GM18868 (cell line): ENCODE results near the gene TUBB.
"Not testable (repeated sequence)": the region's sequence is repeated elsewhere in the genome, so short reads cannot be mapped to it uniquely, and the experiment has no call there.

Experiments used
- ATAC-seq: cut with Tn5 transposase; IDR thresholded peaks from one replicate; pipeline ENCODE4 v1.9.1; 2021; ENCODE audit warnings: mild to moderate bottlenecking, moderate library complexity; ENCODE audit not compliant: unreplicated experiment

The TUBB gene

GRCh38 chr6:30717129-30717844 lies 2.9 kb upstream of the TUBB start, which contains the start of gene MDC1:
Gene MDC1 (minus strand): TSS chr6:30717281. CDS start chr6:30715175, 2,106 bp downstream.
- ATAC-seq: peak; percentile 76

DNA sequence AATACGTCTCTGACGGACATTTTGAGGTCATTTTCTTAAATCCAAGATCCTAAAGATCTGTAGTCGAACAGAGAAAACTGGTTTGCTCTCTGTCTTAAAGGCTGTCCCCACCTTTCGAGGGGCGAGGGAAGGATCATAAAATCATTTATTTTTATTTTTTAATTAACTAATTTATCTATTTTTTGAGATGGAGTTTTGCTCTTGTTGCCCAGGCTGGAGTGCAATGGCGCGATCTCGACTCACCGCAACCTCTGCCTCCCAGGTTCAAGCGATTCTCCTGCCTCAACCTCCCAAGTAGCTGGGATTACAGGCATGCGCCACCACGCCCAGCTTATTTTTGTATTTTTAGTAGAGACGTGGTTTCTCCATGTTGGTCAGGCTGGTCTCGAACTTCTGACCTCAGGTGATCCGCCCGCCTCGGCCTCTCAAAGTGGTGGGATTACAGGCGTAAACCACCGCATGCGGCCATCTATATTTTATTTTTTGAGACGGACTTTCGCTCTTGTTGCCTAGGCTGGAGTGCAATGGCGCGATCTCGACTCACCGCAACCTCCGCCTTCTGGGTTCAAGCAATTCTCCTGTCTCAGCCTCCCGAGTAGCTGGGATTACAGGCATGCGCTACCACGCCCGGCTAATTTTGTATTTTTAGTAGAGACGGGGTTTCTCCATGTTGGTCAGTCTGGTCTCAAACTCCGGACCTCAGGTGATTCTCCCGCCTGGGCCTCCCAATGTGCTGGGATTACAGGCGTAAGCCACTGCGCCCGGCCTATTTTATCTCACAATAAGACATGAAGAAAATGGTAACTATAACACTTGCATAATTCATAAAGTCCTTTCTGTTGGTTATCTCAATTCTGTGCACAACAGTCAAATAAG lies 2.1 kb upstream of the TUBB start:
- ATAC-seq: not testable (repeated sequence)

- ATAC-seq: no peak
Measured at GRCh38 chr6:30719356-30719755, 796 bp upstream of the TUBB start.

- ATAC-seq: no peak
Measured at GRCh38 chr6:30720738-30721197, 616 bp downstream of the TUBB start.

GRCh38 chr6:30721198-30722024 lies 1.3 kb downstream of the TUBB start:
- peak; percentile 30 for ATAC-seq

- not testable (repeated sequence) for ATAC-seq
Measured at GRCh38 chr6:30722025-30722279, 1.8 kb downstream of the TUBB start.

- ATAC-seq: no peak
Measured at GRCh38 chr6:30722280-30723112, 2.3 kb downstream of the TUBB start.

DNA sequence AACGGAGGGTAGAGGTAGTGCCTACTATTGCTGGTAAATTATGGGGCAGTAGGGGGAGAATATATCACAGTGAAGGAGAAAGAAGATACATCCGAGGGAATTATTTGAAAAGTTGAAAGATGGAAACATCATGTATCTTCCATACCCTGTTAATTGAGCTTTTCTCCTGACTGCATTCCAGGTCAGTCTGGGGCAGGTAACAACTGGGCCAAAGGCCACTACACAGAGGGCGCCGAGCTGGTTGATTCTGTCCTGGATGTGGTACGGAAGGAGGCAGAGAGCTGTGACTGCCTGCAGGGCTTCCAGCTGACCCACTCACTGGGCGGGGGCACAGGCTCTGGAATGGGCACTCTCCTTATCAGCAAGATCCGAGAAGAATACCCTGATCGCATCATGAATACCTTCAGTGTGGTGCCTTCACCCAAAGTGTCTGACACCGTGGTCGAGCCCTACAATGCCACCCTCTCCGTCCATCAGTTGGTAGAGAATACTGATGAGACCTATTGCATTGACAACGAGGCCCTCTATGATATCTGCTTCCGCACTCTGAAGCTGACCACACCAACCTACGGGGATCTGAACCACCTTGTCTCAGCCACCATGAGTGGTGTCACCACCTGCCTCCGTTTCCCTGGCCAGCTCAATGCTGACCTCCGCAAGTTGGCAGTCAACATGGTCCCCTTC lies 3.1 kb downstream of the TUBB start:
- ATAC-seq: not testable (repeated sequence)

- ATAC-seq: not testable (repeated sequence)
Measured at GRCh38 chr6:30723843-30724741, 3.9 kb downstream of the TUBB start.

DNA sequence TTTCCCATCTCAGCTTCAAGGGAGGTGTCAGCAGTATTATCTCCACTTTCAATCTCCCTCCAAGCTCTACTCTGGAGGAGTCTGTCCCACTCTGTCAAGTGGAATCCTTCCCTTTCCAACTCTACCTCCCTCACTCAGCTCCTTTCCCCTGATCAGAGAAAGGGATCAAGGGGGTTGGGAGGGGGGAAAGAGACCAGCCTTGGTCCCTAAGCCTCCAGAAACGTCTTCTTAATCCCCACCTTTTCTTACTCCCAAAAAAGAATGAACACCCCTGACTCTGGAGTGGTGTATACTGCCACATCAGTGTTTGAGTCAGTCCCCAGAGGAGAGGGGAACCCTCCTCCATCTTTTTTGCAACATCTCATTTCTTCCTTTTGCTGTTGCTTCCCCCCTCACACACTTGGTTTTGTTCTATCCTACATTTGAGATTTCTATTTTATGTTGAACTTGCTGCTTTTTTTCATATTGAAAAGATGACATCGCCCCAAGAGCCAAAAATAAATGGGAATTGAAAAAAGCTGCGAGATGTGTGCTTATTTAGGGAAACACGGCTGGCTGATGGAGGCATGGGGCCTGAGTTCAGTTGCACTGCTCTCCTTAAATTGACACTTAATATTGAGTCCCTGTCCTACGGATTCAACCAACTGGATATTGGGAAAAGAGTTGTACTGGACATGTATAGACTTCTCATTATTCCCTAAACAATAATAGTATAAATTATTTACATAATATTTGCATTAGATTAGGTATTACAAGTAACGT lies 4.9 kb downstream of the TUBB start:
- no peak for ATAC-seq

GRCh38 chr6:30725713-30726505 lies 5.8 kb downstream of the TUBB start:
- ATAC-seq: no peak

- no peak for ATAC-seq
Measured at GRCh38 chr6:30726506-30727413, 6.6 kb downstream of the TUBB start.

- no peak for ATAC-seq
Measured at GRCh38 chr6:30727920-30728553, 7.9 kb downstream of the TUBB start.

- ATAC-seq: no peak
Measured at GRCh38 chr6:30730601-30731435, 10.7 kb downstream of the TUBB start.
